ENCODE results near the gene DNAJC4.

Gene DNAJC4

GRCh38 chr11:64237484-64237951 is 7.2 kb downstream of the DNAJC4 start:
- H3K4me3 ChIP-seq (ENCODE audit: insufficient read depth, low read length, poor library complexity, severe bottlenecking): no peak overlapping the region
- H3K79me2 ChIP-seq (ENCODE audit: insufficient read depth, low read length): peaks cover 13% of the 10 kb centered on the region; the same call in 1 of the 2 replicates
- H3K36me3 ChIP-seq (ENCODE audit: low read length): no peaks in the 10 kb centered on the region
- no peaks in the 10 kb centered on the region for H3K9me2 ChIP-seq (replicated peaks; ENCODE audit: insufficient read depth, low read length)
- no peaks in the 10 kb centered on the region for H4K20me1 ChIP-seq (ENCODE audit: low read depth, low read length)
- H3K9ac ChIP-seq (ENCODE audit: low read length): no peak overlapping the region
- no peak overlapping the region for H3K27ac ChIP-seq (ENCODE audit: low read depth, low read length)
- no peak overlapping the region for H3K4me2 ChIP-seq (ENCODE audit: low read depth, low read length, poor library complexity, severe bottlenecking)
- H2AFZ ChIP-seq (ENCODE audit: low read depth, low read length, severe bottlenecking): no peak overlapping the region
- H3F3A ChIP-seq (ENCODE audit: insufficient read depth): peaks cover 37% of the 10 kb centered on the region
- TF ChIP-seq, protein P1, sequence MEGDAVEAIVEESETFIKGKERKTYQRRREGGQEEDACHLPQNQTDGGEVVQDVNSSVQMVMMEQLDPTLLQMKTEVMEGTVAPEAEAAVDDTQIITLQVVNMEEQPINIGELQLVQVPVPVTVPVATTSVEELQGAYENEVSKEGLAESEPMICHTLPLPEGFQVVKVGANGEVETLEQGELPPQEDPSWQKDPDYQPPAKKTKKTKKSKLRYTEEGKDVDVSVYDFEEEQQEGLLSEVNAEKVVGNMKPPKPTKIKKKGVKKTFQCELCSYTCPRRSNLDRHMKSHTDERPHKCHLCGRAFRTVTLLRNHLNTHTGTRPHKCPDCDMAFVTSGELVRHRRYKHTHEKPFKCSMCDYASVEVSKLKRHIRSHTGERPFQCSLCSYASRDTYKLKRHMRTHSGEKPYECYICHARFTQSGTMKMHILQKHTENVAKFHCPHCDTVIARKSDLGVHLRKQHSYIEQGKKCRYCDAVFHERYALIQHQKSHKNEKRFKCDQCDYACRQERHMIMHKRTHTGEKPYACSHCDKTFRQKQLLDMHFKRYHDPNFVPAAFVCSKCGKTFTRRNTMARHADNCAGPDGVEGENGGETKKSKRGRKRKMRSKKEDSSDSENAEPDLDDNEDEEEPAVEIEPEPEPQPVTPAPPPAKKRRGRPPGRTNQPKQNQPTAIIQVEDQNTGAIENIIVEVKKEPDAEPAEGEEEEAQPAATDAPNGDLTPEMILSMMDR (IDR thresholded peaks at IDR 0.05; ENCODE audit: insufficient read depth, low read length, poor library complexity, severe bottlenecking): no peak
- TF ChIP-seq EZH2phosphoT487 (conservative IDR thresholded peaks at IDR 0.05; ENCODE audit: low read length): no peak
- no peaks in the 10 kb centered on the region for H3K27me3 ChIP-seq (ENCODE audit: low read length)
- no peaks in the 10 kb centered on the region for H3K9me3 ChIP-seq (ENCODE audit: insufficient read depth, low read length)

- Histone ChIP-seq H3K79me2 (ENCODE audit: insufficient read depth, low read length) (peaks cover 13% of the 10 kb centered on the region; the same call in 1 of the 2 replicates), H3K36me3 (ENCODE audit: low read length) (no peaks in the 10 kb centered on the region), H3K4me2 (ENCODE audit: low read depth, low read length, poor library complexity, severe bottlenecking) (no peak overlapping the region), H2AFZ (ENCODE audit: low read depth, low read length, severe bottlenecking) (no peak overlapping the region), H3K27ac (ENCODE audit: low read depth, low read length) (0 out of 2 replicates have a peak overlapping the region, but pooled peaks have one; percentile 3), H3K9ac (ENCODE audit: low read length) (no peak overlapping the region), H3K27me3 (ENCODE audit: low read length) (no peaks in the 10 kb centered on the region), H3K9me3 (ENCODE audit: insufficient read depth, low read length) (no peaks in the 10 kb centered on the region), H4K20me1 (ENCODE audit: low read depth, low read length) (no peaks in the 10 kb centered on the region), H3K9me2 (replicated peaks; ENCODE audit: insufficient read depth, low read length) (no peaks in the 10 kb centered on the region), H3F3A (ENCODE audit: insufficient read depth) (peaks cover 34% of the 10 kb centered on the region), H3K4me3 (ENCODE audit: insufficient read depth, low read length, poor library complexity, severe bottlenecking) (no peak overlapping the region)
- TF ChIP-seq EZH2phosphoT487 (conservative IDR thresholded peaks at IDR 0.05; ENCODE audit: low read length): no peak
- TF ChIP-seq, protein P1 (IDR thresholded peaks at IDR 0.05; ENCODE audit: insufficient read depth, low read length, poor library complexity, severe bottlenecking): no peak
Measured at GRCh38 chr11:64238076-64238475, 7.7 kb downstream of the DNAJC4 start.

DNA sequence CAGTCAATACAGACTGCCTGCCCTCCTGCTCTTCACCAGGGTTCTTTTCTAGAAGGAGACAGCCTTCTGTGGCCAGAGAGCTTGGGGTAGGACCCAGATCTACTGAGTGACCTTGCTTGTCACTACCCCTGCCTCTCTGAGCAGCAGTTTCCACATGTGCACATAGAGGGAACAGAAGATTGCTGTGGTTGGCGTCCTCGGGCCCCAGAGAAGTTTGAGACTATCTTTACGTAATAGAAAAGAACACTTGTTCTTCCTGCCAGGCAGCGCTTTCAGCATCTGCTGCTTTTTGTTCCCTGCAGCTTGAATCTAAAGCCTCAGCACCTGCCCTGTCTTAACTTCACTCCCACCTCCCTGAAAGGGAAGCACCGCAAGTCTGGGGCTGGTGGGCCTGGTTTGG is 8.7 kb downstream of the DNAJC4 start:
- Histone ChIP-seq H3F3A (ENCODE audit: insufficient read depth) (peaks cover 36% of the 10 kb centered on the region), H3K36me3 (ENCODE audit: low read length) (no peaks in the 10 kb centered on the region), H3K27me3 (ENCODE audit: low read length) (no peaks in the 10 kb centered on the region), H4K20me1 (ENCODE audit: low read depth, low read length) (no peaks in the 10 kb centered on the region), H2AFZ (ENCODE audit: low read depth, low read length, severe bottlenecking) (no peak overlapping the region), H3K9me2 (replicated peaks; ENCODE audit: insufficient read depth, low read length) (no peaks in the 10 kb centered on the region), H3K9me3 (ENCODE audit: insufficient read depth, low read length) (no peaks in the 10 kb centered on the region), H3K27ac (ENCODE audit: low read depth, low read length) (peak overlapping the region; percentile 3; the same call in 1 of the 2 replicates), H3K79me2 (ENCODE audit: insufficient read depth, low read length) (peaks cover 13% of the 10 kb centered on the region; the same call in 1 of the 2 replicates), H3K9ac (ENCODE audit: low read length) (no peak overlapping the region), H3K4me2 (ENCODE audit: low read depth, low read length, poor library complexity, severe bottlenecking) (no peak overlapping the region), H3K4me3 (ENCODE audit: insufficient read depth, low read length, poor library complexity, severe bottlenecking) (no peak overlapping the region)
- TF ChIP-seq, protein P1 (IDR thresholded peaks at IDR 0.05; ENCODE audit: insufficient read depth, low read length, poor library complexity, severe bottlenecking): no peak
- no peak for TF ChIP-seq EZH2phosphoT487 (conservative IDR thresholded peaks at IDR 0.05; ENCODE audit: low read length)

Measured in SU-DHL-6 (cell line).